ENCODE data around the gene RBP5.

The RBP5 gene

GRCh38 chr12:7075518-7075917, 53.2 kb downstream of the RBP5 start:
- TF ChIP-seq POU2F2 (IDR thresholded peaks at IDR 0.05; ENCODE audit: low read depth, low read length) (no peak), SPI1 (IDR thresholded peaks at IDR 0.05; ENCODE audit: low read depth, low read length) (no peak), TAF1 (IDR thresholded peaks at IDR 0.05; ENCODE audit: low read depth, low read length) (no peak), POLR2AphosphoS5 (IDR thresholded peaks at IDR 0.05; ENCODE audit: low read depth, low read length) (no peak), PAX5 (IDR thresholded peaks at IDR 0.05; ENCODE audit: insufficient read depth, low read length, severe bottlenecking) (no peak), POLR2A (IDR thresholded peaks at IDR 0.05; ENCODE audit: low read depth, low read length) (no peak)
- no peak for DNase-seq (ENCODE audit: insufficient read length, low spot score)
- FAIRE-seq: no peak

DNA sequence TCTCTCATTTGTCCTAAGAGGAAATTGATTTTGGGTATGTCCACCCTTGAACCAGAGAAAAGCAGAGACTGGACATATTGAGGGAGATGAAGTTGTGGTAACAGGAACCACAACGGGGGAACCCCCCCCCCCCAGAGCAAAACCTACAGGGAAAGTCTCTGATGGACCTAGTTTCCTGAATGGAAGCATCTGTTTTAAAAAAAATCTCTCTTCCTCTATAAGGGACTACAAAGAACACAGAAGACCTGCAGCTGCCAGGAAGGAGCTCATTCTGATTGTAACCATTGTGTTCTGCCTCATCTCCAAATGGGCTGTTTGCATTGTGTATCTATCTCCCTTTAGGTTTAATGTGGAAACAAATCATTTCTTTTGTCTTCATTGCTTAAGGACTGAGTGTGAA, 54.7 kb downstream of the RBP5 start:
- FAIRE-seq: no peak
- TF ChIP-seq PAX5 (IDR thresholded peaks at IDR 0.05; ENCODE audit: insufficient read depth, low read length, severe bottlenecking) (no peak), SPI1 (IDR thresholded peaks at IDR 0.05; ENCODE audit: low read depth, low read length) (no peak), POLR2AphosphoS5 (IDR thresholded peaks at IDR 0.05; ENCODE audit: low read depth, low read length) (no peak), TAF1 (IDR thresholded peaks at IDR 0.05; ENCODE audit: low read depth, low read length) (no peak), POU2F2 (IDR thresholded peaks at IDR 0.05; ENCODE audit: low read depth, low read length) (no peak), POLR2A (IDR thresholded peaks at IDR 0.05; ENCODE audit: low read depth, low read length) (no peak)

More for the DNA sequence above, 54.7 kb downstream of the RBP5 start:
- DNase-seq (ENCODE audit: insufficient read length, low spot score): no peak
